Brain pericyte (primary cell): ENCODE measurements around the gene PDE4A.
A peak's percentile ranks its signal among the peaks of the same experiment; 100 is the strongest.
"Not testable (repeated sequence)": the region's sequence is repeated elsewhere in the genome, so short reads cannot be mapped to it uniquely, and the experiment has no call there.

Source experiments
- DNase-seq: peaks from one replicate; pipeline ENCODE4 v3.0.0-alpha.2; 2012; ENCODE audit warnings: low read depth, low spot score

Gene PDE4A

DNA sequence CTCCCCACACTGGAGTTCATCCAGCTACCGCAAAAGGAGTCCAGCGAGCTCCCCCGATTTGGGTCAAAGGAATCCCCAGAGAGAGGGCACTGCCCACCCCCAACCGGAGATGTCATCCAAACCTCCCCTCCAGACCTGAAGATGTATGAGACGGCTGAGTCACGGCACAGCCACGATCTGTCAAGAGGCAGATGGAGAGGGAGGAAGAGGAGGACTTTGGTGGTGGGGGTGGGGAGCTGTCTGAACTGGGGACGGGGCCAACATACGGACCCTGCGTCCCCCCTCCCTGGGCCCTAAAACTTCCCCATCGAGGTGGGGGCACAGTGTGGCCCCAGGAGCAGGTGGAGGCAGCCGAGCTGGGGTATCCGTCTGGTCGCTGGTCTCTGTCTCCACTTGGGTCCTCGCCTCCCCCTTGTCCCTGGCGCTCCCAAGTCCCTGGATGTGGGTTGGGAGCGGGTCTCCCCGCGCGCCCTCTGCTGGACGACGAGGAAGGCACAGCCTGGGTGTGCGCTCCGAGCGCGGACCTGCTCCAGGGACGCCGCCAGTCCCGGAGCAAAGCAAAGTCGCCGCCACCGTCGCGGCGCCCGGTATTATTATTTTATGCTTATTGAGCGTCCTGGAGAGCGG, 3.8 kb downstream of the PDE4A start:
- DNase-seq, result no peak

DNA sequence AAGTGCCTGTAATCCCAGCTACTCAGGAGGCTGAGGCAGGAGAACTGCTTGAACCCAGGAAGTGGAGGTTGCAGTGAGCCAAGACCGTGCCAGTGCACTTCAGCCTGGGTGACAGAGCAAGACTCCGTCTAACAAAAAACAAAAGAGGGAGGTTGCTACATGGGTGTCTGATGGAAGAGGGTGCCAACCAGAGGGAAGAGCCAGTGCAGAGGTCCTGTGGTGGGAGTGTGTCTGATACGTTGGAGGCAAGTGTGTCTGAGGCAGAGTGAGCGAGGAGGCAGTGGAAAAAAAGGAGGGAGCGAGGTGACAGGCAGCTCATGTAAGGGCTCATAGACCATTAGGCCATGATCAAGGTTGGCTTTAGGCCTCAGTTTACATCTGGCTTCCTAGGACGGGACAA, 6.8 kb downstream of the PDE4A start:
- no peak for DNase-seq

DNA sequence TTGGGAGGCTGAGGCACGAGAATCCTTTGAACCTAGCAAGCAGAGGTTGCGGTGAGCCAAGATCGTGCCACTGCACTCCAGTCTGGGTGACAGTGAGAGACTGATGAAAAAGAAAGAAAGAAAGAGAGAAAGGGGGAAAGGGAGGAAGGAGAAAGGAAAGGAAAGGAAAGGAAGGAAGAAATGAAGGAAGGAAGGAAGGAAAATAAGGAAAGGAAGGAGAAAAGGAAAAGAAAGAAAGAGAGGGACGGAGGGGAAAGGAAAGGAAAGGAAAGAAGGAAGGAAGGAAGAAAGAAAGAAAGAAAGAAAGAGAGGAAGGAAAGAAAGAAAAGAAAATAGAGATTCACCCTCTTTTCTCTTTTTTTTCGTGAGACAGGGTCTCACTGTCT, 8.7 kb downstream of the PDE4A start:
- DNase-seq, result no peak

DNA sequence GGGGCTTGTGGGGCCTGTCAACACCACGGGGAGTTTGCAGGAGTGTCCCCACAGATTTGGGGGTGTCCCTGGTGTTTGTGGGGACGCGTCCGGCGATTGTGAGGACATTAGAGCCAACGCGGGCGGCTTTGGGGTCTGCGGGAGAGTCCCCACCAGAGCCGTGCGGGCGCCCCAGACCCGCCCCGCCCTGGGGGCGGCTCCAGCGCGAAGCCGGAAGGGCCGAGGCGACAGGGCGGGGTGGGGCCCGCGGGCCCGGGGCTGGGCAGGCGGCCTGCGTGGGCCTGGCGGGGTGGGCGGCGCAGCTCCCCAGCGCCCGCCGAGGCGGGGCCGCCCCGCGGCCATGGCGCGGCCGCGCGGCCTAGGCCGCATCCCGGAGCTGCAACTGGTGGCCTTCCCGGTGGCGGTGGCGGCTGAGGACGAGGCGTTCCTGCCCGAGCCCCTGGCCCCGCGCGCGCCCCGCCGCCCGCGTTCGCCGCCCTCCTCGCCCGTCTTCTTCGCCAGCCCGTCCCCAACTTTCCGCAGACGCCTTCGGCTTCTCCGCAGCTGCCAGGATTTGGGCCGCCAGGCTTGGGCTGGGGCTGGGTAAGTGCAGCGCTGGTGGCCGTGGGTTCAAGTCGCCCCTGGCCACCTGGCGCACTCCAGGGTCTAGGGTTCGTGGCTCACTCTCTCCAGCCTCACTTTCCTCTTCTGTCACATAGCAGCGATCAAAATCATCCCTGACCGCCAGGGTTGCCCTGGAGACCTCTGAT, 10.3 kb downstream of the PDE4A start:
- DNase-seq, result no peak

- DNase-seq, result no peak
These were observed 11.1 kb downstream of the PDE4A start for GRCh38 chr19:10431254-10431942.

GRCh38 chr19:10431943-10432735, 11.8 kb downstream of the PDE4A start:
- no peak for DNase-seq

- DNase-seq, result no peak
These were observed 12.4 kb downstream of the PDE4A start for GRCh38 chr19:10432736-10433130.

GRCh38 chr19:10433131-10433536, 12.8 kb downstream of the PDE4A start:
- no peak for DNase-seq

DNA sequence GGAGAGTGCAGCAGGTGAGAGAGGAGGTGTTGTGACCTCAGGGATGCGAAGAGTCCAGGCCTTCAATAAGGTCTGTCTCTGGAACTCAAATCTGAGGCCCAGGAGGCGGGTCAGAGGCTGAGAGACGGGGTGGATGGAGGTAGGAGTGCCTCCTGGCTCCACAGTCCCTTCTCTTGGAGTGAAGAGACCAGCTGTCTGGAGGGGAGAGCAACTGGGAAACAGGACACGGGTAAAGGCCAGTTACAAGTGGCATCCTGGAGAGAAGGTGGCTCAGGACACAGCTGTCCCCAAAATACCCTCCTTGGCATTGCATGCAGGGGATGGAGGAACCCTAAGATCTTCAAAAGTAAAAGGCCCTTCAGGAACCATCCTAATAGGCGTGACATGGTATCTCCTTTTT, 19.2 kb downstream of the PDE4A start:
- no peak for DNase-seq

GRCh38 chr19:10442698-10443097, 22.4 kb downstream of the PDE4A start:
- no peak for DNase-seq

DNA sequence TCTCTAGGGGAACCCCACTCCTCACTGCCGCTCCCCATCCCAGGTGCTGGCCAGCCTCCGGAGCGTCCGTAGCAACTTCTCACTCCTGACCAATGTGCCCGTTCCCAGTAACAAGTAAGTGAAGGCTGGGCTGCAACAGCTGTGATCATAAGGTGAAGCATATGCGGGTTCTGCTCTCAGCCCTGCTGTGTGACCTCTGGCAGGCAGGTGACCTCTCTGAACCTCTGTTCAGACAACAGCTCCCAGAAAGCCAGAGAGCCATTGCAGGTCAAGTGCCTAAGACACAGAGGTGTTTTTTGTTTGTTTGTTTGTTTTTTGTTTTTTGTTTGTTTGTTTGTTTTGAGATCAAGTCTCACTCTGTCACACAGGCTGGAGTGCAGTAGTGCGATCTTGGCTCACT, 28.7 kb downstream of the PDE4A start:
- no peak for DNase-seq

- no peak for DNase-seq
These were observed 30.0 kb downstream of the PDE4A start for GRCh38 chr19:10450191-10450852.

- no peak for DNase-seq
These were observed 30.7 kb downstream of the PDE4A start for GRCh38 chr19:10450853-10451609.

- DNase-seq, result no peak
These were observed 32.6 kb downstream of the PDE4A start for GRCh38 chr19:10452726-10453618.

GRCh38 chr19:10453852-10454251, 33.5 kb downstream of the PDE4A start:
- DNase-seq, result no peak

DNA sequence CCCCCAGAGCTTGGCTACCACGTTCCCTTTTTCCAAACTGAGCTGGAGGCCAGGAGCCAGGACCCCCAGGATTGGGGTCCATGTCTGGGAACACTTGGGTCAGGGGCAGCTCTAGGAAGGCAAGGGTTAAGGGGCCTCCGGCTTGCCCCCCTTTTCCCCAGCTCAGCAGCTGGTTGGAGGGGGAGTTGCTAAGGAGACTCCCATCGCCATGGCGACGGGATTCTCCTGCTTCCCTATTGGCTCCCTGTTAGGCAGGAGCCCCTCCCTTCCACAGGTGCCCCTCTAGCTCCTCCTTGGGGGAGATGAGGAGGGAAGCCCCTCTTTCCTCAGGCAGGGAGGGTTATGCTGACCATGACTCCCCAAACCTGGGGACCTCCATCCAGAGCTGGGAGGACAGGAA, 33.9 kb downstream of the PDE4A start:
- DNase-seq, result no peak

GRCh38 chr19:10458733-10459132, 38.4 kb downstream of the PDE4A start:
- DNase-seq, result not testable (repeated sequence)

- DNase-seq, result no peak
These were observed 40.3 kb downstream of the PDE4A start for GRCh38 chr19:10460714-10461046.

DNA sequence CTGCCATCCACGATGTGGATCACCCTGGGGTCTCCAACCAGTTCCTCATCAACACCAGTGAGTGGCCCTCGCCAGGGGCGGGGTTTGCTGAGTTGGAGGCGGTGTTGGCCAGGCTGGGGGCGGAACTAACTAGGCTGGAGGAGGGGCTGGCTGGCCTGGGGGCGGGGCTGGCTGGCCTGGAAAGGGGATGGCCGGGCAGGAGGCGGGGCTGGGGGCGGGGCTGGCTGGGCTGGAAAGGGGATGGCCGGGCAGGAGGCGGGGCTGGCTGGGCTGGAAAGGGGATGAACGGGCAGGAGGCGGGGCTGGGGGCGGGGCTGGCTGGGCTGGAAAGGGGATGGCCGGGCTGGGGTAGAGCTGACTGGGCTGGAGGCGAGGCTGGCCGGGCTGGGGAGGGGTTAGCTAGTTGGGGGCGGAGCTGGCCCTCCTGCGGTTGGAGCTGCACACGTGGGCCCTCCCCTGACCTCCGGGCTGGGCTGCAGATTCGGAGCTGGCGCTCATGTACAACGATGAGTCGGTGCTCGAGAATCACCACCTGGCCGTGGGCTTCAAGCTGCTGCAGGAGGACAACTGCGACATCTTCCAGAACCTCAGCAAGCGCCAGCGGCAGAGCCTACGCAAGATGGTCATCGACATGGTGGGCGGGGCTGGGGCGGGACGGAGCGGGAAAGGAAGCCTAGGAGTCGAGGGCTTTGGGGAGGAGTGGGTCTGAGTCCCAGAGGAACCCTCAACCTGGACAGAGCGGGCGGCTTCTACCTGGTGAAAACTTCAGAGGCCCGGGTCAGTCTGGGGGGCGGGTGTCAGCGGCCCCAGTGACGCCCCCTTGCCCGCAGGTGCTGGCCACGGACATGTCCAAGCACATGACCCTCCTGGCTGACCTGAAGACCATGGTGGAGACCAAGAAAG, 41.0 kb downstream of the PDE4A start:
- peak; percentile 63 for DNase-seq
